Measurements from ENCODE around the gene ASAP3.

- TF ChIP-seq CTCF (IDR thresholded peaks at IDR 0.05), result no peak
- no peak for TF ChIP-seq POLR2A (IDR thresholded peaks at IDR 0.05)
- TF ChIP-seq EP300 (IDR thresholded peaks at IDR 0.05), result no peak
Measured at GRCh38 chr1:23479666-23479941, 4.4 kb downstream of the ASAP3 start.
